GM12878 (cell line): ENCODE data around the gene PTRH2. TPM values are rescaled to one million over a fixed set of nuclear protein-coding genes. Genes with fewer than 3 reads are reported as not detected.

Experiments used
- ATAC-seq: fragments of 200-7000 bp; cut with Tn5 transposase; 3 replicates; pipeline ENCODE4 v1.9.1; 2020; ENCODE audit warnings: mild to moderate bottlenecking, moderate library complexity
- BruUV-seq: library from RNA; stranded (reverse); fragments of 400-500 nt; replicated peaks from 2 replicates; lab custom pipeline; 2021; lab: Mats Ljungman, UMichigan
- CTCF ChIA-PET: fragments of 300-600 bp; sonication (Branson Sonifier 250); formaldehyde crosslinking; extraction: SDS; loops from one replicate; lab custom pipeline; 2021; ENCODE audit warnings: inconsistent platforms; lab: Yijun Ruan, JAX
- POLR2A ChIA-PET: fragments of 350-600 bp; formaldehyde crosslinking; extraction: SDS; loops from one replicate; lab custom pipeline; 2021; ENCODE audit warnings: inconsistent platforms; lab: Charles Lee
- RAD21 ChIA-PET: fragments of 300-600 bp; sonication (Branson Sonifier 250); formaldehyde crosslinking; loops from one replicate; lab custom pipeline; 2023; ENCODE audit warnings: antibody characterized with exemption; ENCODE audit not compliant: unreplicated experiment; lab: Charles Lee
- SMC1A ChIA-PET: fragments of 300-600 bp; sonication (Branson Sonifier 250); formaldehyde crosslinking; loops from one replicate; lab custom pipeline; 2023; ENCODE audit not compliant: unreplicated experiment, uncharacterized antibody; lab: Charles Lee
- DNase-seq: peaks from one replicate; pipeline ENCODE4 v3.0.0-alpha.2; 2011; ENCODE audit warnings: low read depth, low spot score
- FAIRE-seq: peaks from 3 replicates; lab custom pipeline; 2011; peaks lifted over from hg19 to GRCh38; lab: Jason Lieb, UNC
- H2AFZ ChIP-seq: 2 replicates; pipeline ENCODE4 v1.6.0; 2011; ENCODE audit warnings: low read depth, low read length, control low read depth; ENCODE audit not compliant: control insufficient read depth
- H3K27ac ChIP-seq: 2 replicates; pipeline ENCODE4 v1.5.1; 2011; ENCODE audit warnings: control low read depth; ENCODE audit not compliant: control insufficient read depth, insufficient read depth
- H3K27me3 ChIP-seq, 2 experiments: replicated peaks in 1 of 2; 2 replicates each; pipeline versions ENCODE4 v1.6.0 to v1.6.1; 2011; ENCODE audit warnings: low read length in 1 of 2; ENCODE audit not compliant: control insufficient read depth in 2 of 2, insufficient read depth in 2 of 2
- H3K36me3 ChIP-seq, 2 experiments: 2 replicates each; pipeline ENCODE4 v1.5.1; 2011; ENCODE audit warnings: low read length in 1 of 2; ENCODE audit not compliant: control insufficient read depth in 2 of 2, insufficient read depth in 2 of 2
- H3K4me1 ChIP-seq: 2 replicates; pipeline ENCODE4 v1.6.1; 2011; ENCODE audit warnings: mild to moderate bottlenecking, low read length, moderate library complexity, mixed read lengths; ENCODE audit not compliant: control insufficient read depth, insufficient read depth
- H3K4me2 ChIP-seq: 2 replicates; pipeline ENCODE4 v1.6.0; 2011; ENCODE audit warnings: control low read depth; ENCODE audit not compliant: control insufficient read depth, insufficient read depth
- H3K4me3 ChIP-seq: fragments of 200-600 bp; sonication (generic); 2 replicates; pipeline ENCODE4 v1.5.1; 2016
- H3K79me2 ChIP-seq: 2 replicates; pipeline ENCODE4 v1.6.0; 2011; ENCODE audit warnings: low read length; ENCODE audit not compliant: control insufficient read depth, insufficient read depth
- H3K9ac ChIP-seq: 2 replicates; pipeline ENCODE4 v1.8.0; 2011; ENCODE audit warnings: low read length, control low read depth, mixed read lengths; ENCODE audit not compliant: control insufficient read depth, insufficient read depth
- H3K9me3 ChIP-seq: replicated peaks from 3 replicates; pipeline ENCODE4 v1.5.1; 2011; ENCODE audit warnings: mild to moderate bottlenecking, low read length; ENCODE audit not compliant: control insufficient read depth, insufficient read depth
- H4K20me1 ChIP-seq: 2 replicates; pipeline ENCODE4 v1.6.0; 2011; ENCODE audit not compliant: control insufficient read depth, insufficient read depth
- JUNB ChIP-seq: IDR thresholded peaks from 2 replicates; pipeline ENCODE4 v1.6.1; 2016; ENCODE audit warnings: antibody characterized with exemption, mild to moderate bottlenecking
- MYC ChIP-seq: IDR thresholded peaks from 2 replicates; pipeline ENCODE4 v1.6.1; 2011; ENCODE audit warnings: mild to moderate bottlenecking, low read length, moderate library complexity, inconsistent platforms; ENCODE audit not compliant: insufficient read depth, insufficient replicate concordance, insufficient read length, severe bottlenecking
- RAD21 ChIP-seq: IDR thresholded peaks from 2 replicates; pipeline ENCODE4 v1.6.1; 2011; ENCODE audit warnings: mild to moderate bottlenecking, low read depth, low read length, moderate library complexity; ENCODE audit not compliant: insufficient read depth
- REST ChIP-seq: IDR thresholded peaks from 2 replicates; pipeline ENCODE4 v1.6.1; 2012; ENCODE audit warnings: mild to moderate bottlenecking, low read depth, low read length
- SMC3 ChIP-seq: IDR thresholded peaks from 2 replicates; pipeline ENCODE4 v1.6.1; 2011; ENCODE audit warnings: low read length, improper control_type of control experiment, borderline replicate concordance
- SRF ChIP-seq, 2 experiments: IDR thresholded peaks; 2 replicates each; pipeline ENCODE4 v1.6.1; 2011; ENCODE audit warnings: low read depth in 2 of 2, low read length in 2 of 2, mild to moderate bottlenecking in 1 of 2, moderate library complexity in 1 of 2
- ZBTB11 ChIP-seq: fragments of 450-650 bp; formaldehyde crosslinking; IDR thresholded peaks from 2 replicates; pipeline ENCODE4 v1.5.0; 2022; ENCODE audit warnings: mild to moderate bottlenecking, missing genetic modification characterization
- ZBTB33 ChIP-seq: fragments of 450-650 bp; IDR thresholded peaks from 2 replicates; pipeline ENCODE4 v1.6.1; 2017; ENCODE audit warnings: mild to moderate bottlenecking
- WGBS: methylation state at CpG from one replicate; pipeline ENCODE4 v1.1.6; 2016; ENCODE audit warnings: low lambda C conversion rate; ENCODE audit not compliant: insufficient replicate concordance, insufficient coverage; ENCODE audit errors: missing lambda C conversion rate; 5-methylcytosine and 5-hydroxymethylcytosine counted together
- in situ Hi-C: fragments of 300-500 bp; cut with MboI; formaldehyde crosslinking; loops from 9 replicates; pipeline ENCODE4 v1.14.3; 2018; ENCODE audit warnings: mixed read lengths
- intact Hi-C: fragments of 100-400 bp; cut with micrococcal nuclease; formaldehyde crosslinking; loops from one replicate; pipeline ENCODE4 v1.14.2; 2022; ENCODE audit not compliant: unreplicated experiment
- polyA plus RNA-seq, 11 experiments: library from polyadenylated mRNA; depleted of rRNA in 4 of 11; unstranded in 6 of 11; stranded (reverse) in 5 of 11; fragments of >200 nt; fragmentation: Nextera tagmentation in 4 of 11; fragmentation: Illumina TruSeq in 1 of 11; extraction: Ambion mirVana in 4 of 11; extraction: Trizol in 1 of 11; gene quantifications; 1 replicate in 1 of 11; 2 replicates in 10 of 11; pipeline versions ENCODE4 v1.2.1 to v1.2.3, GENCODE V29; 2011 to 2016; ENCODE audit warnings: inconsistent platforms in 2 of 11, missing spikeins in 2 of 11, low read depth in 1 of 11
- total RNA-seq, 4 experiments: library from RNA; depleted of rRNA in 3 of 4; stranded (reverse); fragments of >200 nt in 3 of 4; fragmentation: Illumina TruSeq in 1 of 4; extraction: Trizol in 1 of 4; gene quantifications; 2 replicates each; pipeline versions ENCODE4 v1.2.1 to v1.2.3, GENCODE V29; 2013 to 2021
- TF ChIP-seq, protein P1 (sequence below): fragments of 150-350 bp; IDR thresholded peaks from 2 replicates; pipeline ENCODE4 v1.6.1; 2014; ENCODE audit warnings: mild to moderate bottlenecking, low read depth, low read length
- TF ChIP-seq, protein P2 (sequence below): fragments of 450-650 bp; IDR thresholded peaks from 2 replicates; pipeline ENCODE4 v1.6.1; 2016; ENCODE audit warnings: mild to moderate bottlenecking

PTRH2 gene
- total and polyA plus RNA-seq, 10 of the 15 experiments (the other 5 are each of a cell fraction or from before 2014, with no cell fraction given): 37.7 to 156 (median 63.4) TPM

DNA sequence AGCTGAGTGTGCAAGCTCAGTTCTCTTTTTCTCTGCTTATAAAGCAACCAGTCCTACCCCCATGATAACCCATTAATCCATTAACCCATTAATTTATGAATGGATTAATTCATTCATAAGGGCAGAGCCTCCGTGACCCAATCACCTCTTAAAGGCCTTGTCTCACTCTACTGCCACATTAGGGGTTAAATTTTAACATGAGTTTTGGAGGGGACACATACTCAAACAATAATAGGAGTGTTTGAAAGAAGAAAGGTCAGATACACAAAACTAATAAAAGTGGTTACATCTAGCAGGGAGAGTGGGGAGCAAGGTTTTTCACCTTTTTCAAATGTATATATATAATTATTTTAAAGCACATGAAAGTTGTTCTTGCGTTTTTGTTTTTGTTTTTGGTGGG is 7.0 kb upstream of the PTRH2 start:
- WGBS: 95% methylated on average over 2 of the region's 2 CpGs
- no peaks in the 10 kb centered on the region for H3K27me3 ChIP-seq
- H3K9me3 ChIP-seq: no peaks in the 10 kb centered on the region
- ChIA-PET POLR2A (interaction anchor here (0.6 to 0.7 kb wide), 2 partner anchors 11 to 796 kb away, joined by 4 to 5 read pairs; no protein-coding TSS in a partner anchor), SMC1A (interaction anchor here (0.9 kb wide), 1 partner anchor 145 kb away, joined by 3 read pairs; no protein-coding TSS in a partner anchor), RAD21 (no interaction called here), CTCF (no interaction called here)
- no peak overlapping the region for H3K4me3 ChIP-seq
- 0 out of 2 replicates have a peak, but pooled peaks cover under 1% of the 10 kb centered on the region for H3K4me1 ChIP-seq
- no peak for ATAC-seq
- intact Hi-C loops: no loop called here
- H3K27ac ChIP-seq: no peak overlapping the region
- in situ Hi-C loops: no loop called here
- no peak overlapping the region for H2AFZ ChIP-seq
- BruUV-seq: no TSS peak
- H3K9ac ChIP-seq: no peak overlapping the region
- no peaks in the 10 kb centered on the region; a peak in 2 of 4 replicates for H3K36me3 ChIP-seq
- H3K4me2 ChIP-seq: no peak overlapping the region
- no peak for FAIRE-seq
- no peaks in the 10 kb centered on the region for H4K20me1 ChIP-seq
- H3K79me2 ChIP-seq: peaks cover 55% of the 10 kb centered on the region
- no peak for DNase-seq
- no peak for TF ChIP-seq SRF (IDR thresholded peaks at IDR 0.05; ENCODE audit: low read depth in 2 of 2, low read length in 2 of 2)
- TF ChIP-seq, protein P1, sequence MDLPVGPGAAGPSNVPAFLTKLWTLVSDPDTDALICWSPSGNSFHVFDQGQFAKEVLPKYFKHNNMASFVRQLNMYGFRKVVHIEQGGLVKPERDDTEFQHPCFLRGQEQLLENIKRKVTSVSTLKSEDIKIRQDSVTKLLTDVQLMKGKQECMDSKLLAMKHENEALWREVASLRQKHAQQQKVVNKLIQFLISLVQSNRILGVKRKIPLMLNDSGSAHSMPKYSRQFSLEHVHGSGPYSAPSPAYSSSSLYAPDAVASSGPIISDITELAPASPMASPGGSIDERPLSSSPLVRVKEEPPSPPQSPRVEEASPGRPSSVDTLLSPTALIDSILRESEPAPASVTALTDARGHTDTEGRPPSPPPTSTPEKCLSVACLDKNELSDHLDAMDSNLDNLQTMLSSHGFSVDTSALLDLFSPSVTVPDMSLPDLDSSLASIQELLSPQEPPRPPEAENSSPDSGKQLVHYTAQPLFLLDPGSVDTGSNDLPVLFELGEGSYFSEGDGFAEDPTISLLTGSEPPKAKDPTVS: no peak
- TF ChIP-seq MYC: no peak
- TF ChIP-seq REST: no peak
- TF ChIP-seq, protein P2, sequence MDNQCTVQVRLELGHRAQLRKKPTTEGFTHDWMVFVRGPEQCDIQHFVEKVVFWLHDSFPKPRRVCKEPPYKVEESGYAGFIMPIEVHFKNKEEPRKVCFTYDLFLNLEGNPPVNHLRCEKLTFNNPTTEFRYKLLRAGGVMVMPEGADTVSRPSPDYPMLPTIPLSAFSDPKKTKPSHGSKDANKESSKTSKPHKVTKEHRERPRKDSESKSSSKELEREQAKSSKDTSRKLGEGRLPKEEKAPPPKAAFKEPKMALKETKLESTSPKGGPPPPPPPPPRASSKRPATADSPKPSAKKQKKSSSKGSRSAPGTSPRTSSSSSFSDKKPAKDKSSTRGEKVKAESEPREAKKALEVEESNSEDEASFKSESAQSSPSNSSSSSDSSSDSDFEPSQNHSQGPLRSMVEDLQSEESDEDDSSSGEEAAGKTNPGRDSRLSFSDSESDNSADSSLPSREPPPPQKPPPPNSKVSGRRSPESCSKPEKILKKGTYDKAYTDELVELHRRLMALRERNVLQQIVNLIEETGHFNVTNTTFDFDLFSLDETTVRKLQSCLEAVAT: no peak
- no peak for TF ChIP-seq ZBTB33
- TF ChIP-seq SMC3: no peak
- TF ChIP-seq RAD21: no peak
- TF ChIP-seq JUNB: no peak
- no peak for TF ChIP-seq ZBTB11 (CRISPR knock-in tag)
